H1 (cell line): ENCODE data around the gene ASCC1.

ENCODE experiments used
- ATF2 ChIP-seq: IDR thresholded peaks from 2 replicates; pipeline ENCODE4 v1.6.1; 2012; ENCODE audit warnings: low read length, inconsistent platforms
- CTCF ChIP-seq, 3 experiments: IDR thresholded peaks; 1 replicate in 2 of 3; 2 replicates in 1 of 3; pipeline versions ENCODE4 v1.5.1 to v1.6.1; 2011; ENCODE audit warnings: low read length in 3 of 3, mild to moderate bottlenecking in 3 of 3, inconsistent platforms in 2 of 3, low read depth in 1 of 3, moderate library complexity in 1 of 3; ENCODE audit not compliant: insufficient read depth in 1 of 3; ENCODE audit errors: control extremely low read depth in 1 of 3
- EP300 ChIP-seq, 2 experiments: IDR thresholded peaks; 1 replicate in 1 of 2; 2 replicates in 1 of 2; pipeline ENCODE4 v1.6.1; 2011 to 2012; ENCODE audit warnings: low read depth in 2 of 2, low read length in 2 of 2, mild to moderate bottlenecking in 2 of 2, borderline replicate concordance in 1 of 2, inconsistent platforms in 1 of 2, moderate library complexity in 1 of 2
- FOSL1 ChIP-seq: IDR thresholded peaks from 2 replicates; pipeline ENCODE4 v1.6.1; 2011; ENCODE audit warnings: mild to moderate bottlenecking, low read depth, low read length, moderate library complexity; ENCODE audit not compliant: insufficient read depth
- GABPA ChIP-seq: IDR thresholded peaks from 2 replicates; pipeline ENCODE4 v1.6.1; 2011; ENCODE audit warnings: mild to moderate bottlenecking, low read length, moderate library complexity, borderline replicate concordance; ENCODE audit not compliant: insufficient read depth
- GTF2F1 ChIP-seq: IDR thresholded peaks from 2 replicates; pipeline ENCODE4 v1.6.1; 2012; ENCODE audit warnings: low read depth, low read length, improper control_type of control experiment, borderline replicate concordance
- POLR2AphosphoS5 ChIP-seq: IDR thresholded peaks from 2 replicates; pipeline ENCODE4 v1.6.1; 2011; ENCODE audit warnings: low read depth, low read length
- SIN3A ChIP-seq, 2 experiments: IDR thresholded peaks in 1 of 2; conservative IDR thresholded peaks in 1 of 2; 2 replicates each; pipeline ENCODE4 v1.6.1; 2011 to 2012; ENCODE audit warnings: low read length in 2 of 2, improper control_type of control experiment in 1 of 2, low read depth in 1 of 2, mild to moderate bottlenecking in 1 of 2
- SUZ12 ChIP-seq: fragments of 200-600 bp; sonication (generic); IDR thresholded peaks from 2 replicates; pipeline ENCODE4 v1.6.1; 2012; ENCODE audit warnings: mild to moderate bottlenecking, inconsistent platforms, low read length, moderate library complexity, mixed read lengths
- TEAD4 ChIP-seq: IDR thresholded peaks from 2 replicates; pipeline ENCODE4 v1.6.1; 2012; ENCODE audit warnings: low read depth, low read length, inconsistent platforms, mixed read lengths
- YY1 ChIP-seq: IDR thresholded peaks from 2 replicates; pipeline ENCODE4 v1.6.1; 2011; ENCODE audit warnings: low read depth, mild to moderate bottlenecking, low read length
- TF ChIP-seq, protein P1 (sequence below): IDR thresholded peaks from 2 replicates; pipeline ENCODE4 v1.6.1; 2012; ENCODE audit warnings: inconsistent platforms

DNA sequence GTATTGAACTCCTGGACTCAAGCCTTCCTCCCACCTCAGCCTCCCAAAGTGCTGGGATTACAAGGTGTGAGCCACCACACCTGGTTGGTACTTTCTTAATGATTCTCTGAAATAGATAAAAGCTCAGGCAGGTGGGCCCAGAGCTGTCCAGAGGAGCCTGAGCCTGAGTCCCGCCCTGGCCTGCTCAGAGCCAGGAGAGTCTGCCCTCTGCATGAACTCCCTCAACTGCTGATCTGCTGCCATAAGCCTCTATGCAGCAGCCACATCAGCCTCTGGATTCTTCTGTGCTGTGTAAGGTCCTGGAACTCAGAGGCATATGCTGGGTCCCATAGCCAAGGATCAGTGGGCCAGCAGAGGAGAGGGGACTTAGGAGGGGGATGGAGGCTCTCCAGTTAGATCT is 34.6 kb upstream of the ASCC1 start:
- TF ChIP-seq SIN3A (conservative IDR thresholded peaks at IDR 0.05 in 1 of 2, IDR thresholded peaks at IDR 0.05 in 1 of 2; ENCODE audit: low read depth in 1 of 2, low read length in 2 of 2): no peak
- no peak for TF ChIP-seq EP300 (IDR thresholded peaks at IDR 0.05; ENCODE audit: borderline replicate concordance in 1 of 2, low read depth in 2 of 2, low read length in 2 of 2)
- no peak for TF ChIP-seq CTCF (IDR thresholded peaks at IDR 0.05; ENCODE audit: control extremely low read depth in 1 of 3, insufficient read depth in 1 of 3, low read depth in 1 of 3, low read length in 3 of 3)
- no peak for TF ChIP-seq ATF2
- TF ChIP-seq YY1: no peak
- no peak for TF ChIP-seq TEAD4
- TF ChIP-seq GTF2F1: no peak
- no peak for TF ChIP-seq FOSL1
- TF ChIP-seq, protein P1, sequence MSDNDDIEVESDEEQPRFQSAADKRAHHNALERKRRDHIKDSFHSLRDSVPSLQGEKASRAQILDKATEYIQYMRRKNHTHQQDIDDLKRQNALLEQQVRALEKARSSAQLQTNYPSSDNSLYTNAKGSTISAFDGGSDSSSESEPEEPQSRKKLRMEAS: no peak
- TF ChIP-seq SUZ12: no peak
- no peak for TF ChIP-seq POLR2AphosphoS5
- TF ChIP-seq GABPA: no peak
